Mammary epithelial cell (primary cell): ENCODE results near the gene RPL39.

Experiments
- CTCF ChIP-seq, 2 donors: IDR thresholded peaks in 1 of 2; conservative IDR thresholded peaks in 1 of 2; 2 replicates each; pipeline ENCODE4 v1.5.1; 2011 to 2012; ENCODE audit warnings: inconsistent platforms in 2 of 2, low read length in 2 of 2, mild to moderate bottlenecking in 2 of 2, control low read depth in 1 of 2, low read depth in 1 of 2; ENCODE audit not compliant: insufficient read depth in 1 of 2; ENCODE audit errors: extremely low read depth in 1 of 2
- EZH2 ChIP-seq: IDR thresholded peaks from 2 replicates; pipeline ENCODE4 v1.6.1; 2012; ENCODE audit warnings: low read length, inconsistent platforms, borderline replicate concordance

- TF ChIP-seq CTCF (conservative IDR thresholded peaks at IDR 0.05 in 1 of 2, IDR thresholded peaks at IDR 0.05 in 1 of 2; ENCODE audit: extremely low read depth in 1 of 2, insufficient read depth in 1 of 2, low read depth in 1 of 2, low read length in 2 of 2), result no peak
- no peak for TF ChIP-seq EZH2
These were observed 32.6 kb downstream of the RPL39 start for GRCh38 chrX:119758731-119759247.
